Uterus (tissue), 2 donors: ENCODE results near the gene DNAH17.

ENCODE experiments used
- POLR2A ChIP-seq, 2 donors: fragments of 450-650 bp; IDR thresholded peaks; one replicate each; pipeline ENCODE4 v1.6.1; 2016; ENCODE audit warnings: antibody characterized with exemption in 2 of 2, mild to moderate bottlenecking in 1 of 2, moderate library complexity in 1 of 2
- TF ChIP-seq, protein P1 (sequence below), 4 experiments: fragments of 200-600 bp in 2 of 4; fragments of 450-650 bp in 2 of 4; sonication (generic) in 2 of 4; IDR thresholded peaks; one replicate each; pipeline ENCODE4 v1.5.1; 2016 to 2019; ENCODE audit warnings: antibody characterized with exemption in 4 of 4, mild to moderate bottlenecking in 2 of 4, moderate library complexity in 1 of 4

- TF ChIP-seq, protein P1, sequence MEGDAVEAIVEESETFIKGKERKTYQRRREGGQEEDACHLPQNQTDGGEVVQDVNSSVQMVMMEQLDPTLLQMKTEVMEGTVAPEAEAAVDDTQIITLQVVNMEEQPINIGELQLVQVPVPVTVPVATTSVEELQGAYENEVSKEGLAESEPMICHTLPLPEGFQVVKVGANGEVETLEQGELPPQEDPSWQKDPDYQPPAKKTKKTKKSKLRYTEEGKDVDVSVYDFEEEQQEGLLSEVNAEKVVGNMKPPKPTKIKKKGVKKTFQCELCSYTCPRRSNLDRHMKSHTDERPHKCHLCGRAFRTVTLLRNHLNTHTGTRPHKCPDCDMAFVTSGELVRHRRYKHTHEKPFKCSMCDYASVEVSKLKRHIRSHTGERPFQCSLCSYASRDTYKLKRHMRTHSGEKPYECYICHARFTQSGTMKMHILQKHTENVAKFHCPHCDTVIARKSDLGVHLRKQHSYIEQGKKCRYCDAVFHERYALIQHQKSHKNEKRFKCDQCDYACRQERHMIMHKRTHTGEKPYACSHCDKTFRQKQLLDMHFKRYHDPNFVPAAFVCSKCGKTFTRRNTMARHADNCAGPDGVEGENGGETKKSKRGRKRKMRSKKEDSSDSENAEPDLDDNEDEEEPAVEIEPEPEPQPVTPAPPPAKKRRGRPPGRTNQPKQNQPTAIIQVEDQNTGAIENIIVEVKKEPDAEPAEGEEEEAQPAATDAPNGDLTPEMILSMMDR (IDR thresholded peaks at IDR 0.05), result no peak
- no peak for TF ChIP-seq POLR2A (IDR thresholded peaks at IDR 0.05)
Measured at GRCh38 chr17:78375401-78376151, 201.6 kb downstream of the DNAH17 start.
